SK-N-DZ (cell line): ENCODE data around the gene C12orf57.

Source experiments
- DNase-seq: peaks from one replicate; pipeline ENCODE4 v3.0.0-alpha.2; 2015; ENCODE audit warnings: low spot score

Gene C12orf57

GRCh38 chr12:6963016-6963731, 19.4 kb downstream of the C12orf57 start:
- peak; percentile 6 for DNase-seq

GRCh38 chr12:6963791-6964413, 20.1 kb downstream of the C12orf57 start:
- peak; percentile 15 for DNase-seq

DNA sequence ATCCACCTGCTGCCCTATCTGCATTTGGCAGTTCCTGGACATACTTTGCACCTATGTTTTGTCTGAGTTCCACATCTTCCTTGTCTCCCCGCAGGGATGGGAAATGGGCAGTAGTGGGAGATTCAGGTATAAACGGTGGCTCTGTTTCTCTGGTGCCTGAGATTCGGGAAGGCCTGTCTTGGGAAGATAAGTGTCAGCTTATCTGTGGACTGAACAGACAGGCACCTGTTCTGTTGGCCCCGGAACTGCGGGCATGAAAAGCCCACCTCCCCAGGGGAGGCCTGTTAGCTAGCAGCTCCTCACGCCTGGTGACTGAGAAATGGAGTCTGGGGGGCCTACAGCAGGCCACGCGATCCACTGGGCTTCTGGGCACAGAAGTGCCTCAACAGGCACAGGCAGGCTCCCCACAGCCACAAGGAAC, 20.8 kb downstream of the C12orf57 start:
- DNase-seq: no peak

- DNase-seq: peak; percentile 80
These were observed 21.3 kb downstream of the C12orf57 start for GRCh38 chr12:6965026-6965661.

DNA sequence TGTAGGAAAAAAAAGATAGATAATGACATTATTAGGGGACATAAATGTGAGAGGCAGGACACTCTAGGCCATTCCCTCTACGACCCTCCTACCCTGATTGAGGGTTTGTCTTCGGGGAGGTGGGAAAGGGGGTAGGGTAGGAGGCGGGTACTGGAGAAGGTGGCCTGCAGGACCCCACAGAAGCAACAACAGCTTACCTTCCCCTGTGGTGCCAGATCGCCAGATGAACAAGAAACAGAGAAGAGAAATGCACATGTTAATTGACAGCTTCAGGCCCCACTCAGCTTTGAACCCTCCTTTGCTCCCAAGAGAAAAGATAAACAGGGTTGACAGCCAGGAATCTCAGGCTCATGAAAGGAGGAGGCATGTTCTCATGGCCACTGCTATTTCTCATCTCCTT, 21.9 kb downstream of the C12orf57 start:
- DNase-seq: peak; percentile 13

GRCh38 chr12:6966351-6966750, 22.5 kb downstream of the C12orf57 start:
- no peak for DNase-seq

DNA sequence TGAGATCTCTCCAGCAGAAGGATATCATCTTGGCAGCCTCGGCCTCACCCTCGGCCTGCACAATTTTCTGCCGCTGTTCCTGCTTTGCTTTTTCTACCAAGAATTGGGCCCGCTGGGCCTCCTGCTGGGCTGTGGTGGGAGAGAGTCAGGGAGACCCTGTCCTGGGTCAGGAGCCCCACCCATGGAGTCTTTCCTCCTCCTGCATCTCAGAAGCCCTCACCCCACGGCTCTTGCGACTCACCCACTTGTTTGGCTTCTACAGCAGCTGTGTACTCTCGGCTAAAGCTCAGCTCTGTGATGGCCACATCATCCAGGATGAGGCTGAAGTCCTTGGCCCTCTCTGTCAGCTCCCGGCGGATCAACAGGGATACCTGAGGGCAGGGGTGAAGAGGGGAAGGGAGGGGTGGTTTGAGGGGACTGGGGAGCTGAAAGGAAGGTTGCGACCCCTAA, 23.9 kb downstream of the C12orf57 start:
- DNase-seq: no peak

DNA sequence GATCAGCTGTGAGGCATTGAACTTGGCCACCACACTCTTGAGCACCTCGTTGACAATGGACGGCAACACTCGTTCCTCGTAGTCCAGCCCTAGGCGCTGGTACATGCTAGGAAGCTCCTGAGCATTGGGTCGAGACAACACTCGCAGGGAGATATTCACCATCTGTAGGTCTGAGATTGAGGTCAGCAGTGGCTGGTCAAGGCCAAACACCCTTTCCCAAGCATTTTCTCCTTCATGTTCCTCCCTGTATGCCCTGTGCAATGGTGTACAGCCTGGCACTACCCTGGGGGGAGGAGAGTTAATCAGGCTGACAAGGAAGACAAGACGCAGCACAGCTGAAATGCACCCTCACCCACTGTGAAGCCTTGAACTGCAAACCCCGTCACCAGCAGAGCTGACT, 24.6 kb downstream of the C12orf57 start:
- no peak for DNase-seq

DNA sequence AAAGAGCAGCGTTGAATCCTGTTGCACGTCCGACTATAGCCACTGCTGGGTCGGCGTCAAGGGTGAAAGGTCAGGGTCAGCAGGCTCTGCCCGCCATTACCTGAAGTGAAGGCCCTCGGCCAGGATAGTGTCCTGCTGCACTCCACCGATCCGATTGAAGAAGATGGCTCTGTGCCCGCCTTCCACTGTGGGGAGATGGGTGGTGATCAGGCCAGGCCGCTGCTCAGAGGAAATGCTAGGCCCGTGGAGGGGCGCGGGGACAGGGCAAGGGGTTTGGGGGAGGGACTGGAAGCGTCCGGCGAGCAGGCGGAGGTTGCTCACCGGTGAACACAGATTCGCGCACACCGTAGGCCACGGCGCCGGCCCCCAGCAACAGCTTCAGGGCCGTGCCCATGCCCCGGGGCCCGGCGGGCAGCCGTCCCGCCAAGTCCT, 26.3 kb downstream of the C12orf57 start:
- DNase-seq: no peak

DNA sequence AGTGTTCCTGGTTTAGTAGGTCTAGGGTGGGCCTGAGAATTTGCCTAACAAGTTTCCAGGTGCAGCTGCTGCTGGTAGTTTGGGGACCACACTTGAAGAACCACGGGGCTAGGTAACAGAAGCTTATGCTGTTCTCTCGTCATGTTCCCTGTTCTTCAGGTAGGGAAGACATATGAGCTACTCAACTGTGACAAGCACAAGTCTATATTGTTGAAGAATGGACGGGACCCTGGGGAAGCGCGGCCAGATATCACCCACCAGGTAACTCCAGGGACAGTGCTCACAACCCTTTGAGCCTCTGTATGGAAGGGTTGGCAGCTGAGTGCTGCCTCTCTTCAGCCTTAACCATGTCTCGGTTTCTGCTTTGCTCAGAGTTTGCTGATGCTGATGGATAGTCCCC, 30.4 kb downstream of the C12orf57 start:
- no peak for DNase-seq

DNA sequence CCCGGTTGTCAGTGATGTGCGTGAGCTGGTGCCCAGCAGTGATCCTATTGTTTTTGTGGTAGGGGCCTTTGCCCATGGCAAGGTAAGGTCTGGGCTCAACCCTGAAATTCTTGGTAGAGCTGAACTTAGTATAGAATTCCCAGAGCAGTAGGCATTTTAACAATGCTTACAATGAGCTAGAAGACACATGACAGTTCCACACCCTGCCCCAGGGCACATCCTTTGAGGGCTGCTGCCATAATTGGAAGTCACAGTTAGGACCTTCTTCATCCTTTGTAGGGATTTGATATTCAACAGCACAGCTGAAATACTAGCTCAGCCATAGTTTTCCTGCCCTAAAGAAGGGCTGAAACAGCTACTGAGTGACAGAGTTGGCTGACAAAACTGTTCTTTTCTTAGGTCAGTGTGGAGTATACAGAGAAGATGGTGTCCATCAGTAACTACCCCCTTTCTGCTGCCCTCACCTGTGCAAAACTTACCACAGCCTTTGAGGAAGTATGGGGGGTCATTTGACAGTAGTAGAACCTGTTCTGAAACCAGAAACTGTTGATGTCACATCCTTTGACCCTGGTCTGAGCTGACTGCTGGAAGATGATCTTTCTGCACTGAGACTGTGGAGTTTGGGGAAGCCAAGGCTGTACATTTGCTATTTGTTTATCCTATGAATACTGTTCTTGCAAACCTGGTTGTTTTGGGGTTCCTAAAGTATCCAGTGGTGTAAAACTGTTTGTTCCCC, 31.6 kb downstream of the C12orf57 start:
- DNase-seq: no peak

GRCh38 chr12:6977653-6978052, 33.8 kb downstream of the C12orf57 start:
- no peak for DNase-seq

GRCh38 chr12:6978188-6978587, 34.4 kb downstream of the C12orf57 start:
- no peak for DNase-seq

DNA sequence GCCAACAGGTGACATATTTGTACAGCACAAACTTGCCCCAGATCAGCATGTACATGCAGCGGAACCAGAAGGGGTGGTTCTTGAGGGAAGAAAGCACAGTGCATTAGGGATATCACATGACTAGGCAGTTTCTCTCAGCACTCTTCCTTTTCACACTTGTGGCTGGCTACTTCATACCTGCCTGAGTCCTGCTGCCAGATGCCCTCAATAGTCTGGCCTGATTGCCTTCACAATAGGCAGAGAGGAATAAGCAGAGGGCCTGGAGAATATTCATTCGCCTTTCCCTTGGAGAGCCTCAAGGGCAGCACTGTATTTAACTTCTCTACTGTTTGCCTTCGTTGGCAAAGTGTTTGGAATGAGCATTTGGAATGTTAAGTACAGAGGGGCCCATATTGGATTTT, 34.8 kb downstream of the C12orf57 start:
- DNase-seq: no peak

DNA sequence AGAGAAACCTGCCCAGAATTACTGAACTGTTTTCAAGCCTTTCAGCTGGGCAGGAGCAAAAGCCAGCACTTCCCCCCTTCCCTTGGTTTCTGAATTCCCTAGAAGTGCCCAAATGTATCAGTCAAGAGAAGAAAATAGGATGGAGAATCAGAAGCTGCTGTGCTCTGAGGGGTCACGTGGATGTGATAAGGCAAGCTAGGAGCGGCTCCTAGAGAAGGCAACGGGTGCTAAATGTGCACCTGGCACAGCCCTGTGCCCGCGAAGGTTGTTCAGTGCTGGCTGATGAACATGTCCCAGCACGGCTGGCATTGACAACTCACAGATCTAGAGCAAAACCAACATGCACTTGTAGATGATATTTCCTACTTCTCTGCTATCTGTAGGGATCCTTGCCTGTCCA, 35.2 kb downstream of the C12orf57 start:
- DNase-seq: no peak

GRCh38 chr12:6979453-6979852, 35.6 kb downstream of the C12orf57 start:
- no peak for DNase-seq

DNA sequence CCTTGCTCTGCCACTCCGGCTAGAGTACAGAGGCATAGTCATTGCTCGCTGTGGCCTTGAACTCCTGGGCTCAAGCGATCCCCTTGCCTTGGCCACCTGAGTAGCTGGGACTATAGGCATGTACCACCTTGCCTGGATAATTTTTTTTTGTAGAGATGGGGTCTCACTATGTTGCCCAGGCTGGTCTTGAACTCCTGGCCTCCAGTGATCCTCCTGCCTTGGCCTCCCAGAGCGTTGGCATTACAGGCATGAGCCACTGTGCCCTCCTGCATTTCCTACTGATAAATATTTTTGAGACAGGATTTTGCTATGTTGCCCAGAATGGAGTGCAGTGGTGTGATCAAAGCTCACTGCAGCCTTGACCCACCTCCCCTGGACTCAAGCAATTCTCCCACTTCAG, 36.3 kb downstream of the C12orf57 start:
- no peak for DNase-seq

GRCh38 chr12:6980740-6981139, 36.9 kb downstream of the C12orf57 start:
- no peak for DNase-seq

DNA sequence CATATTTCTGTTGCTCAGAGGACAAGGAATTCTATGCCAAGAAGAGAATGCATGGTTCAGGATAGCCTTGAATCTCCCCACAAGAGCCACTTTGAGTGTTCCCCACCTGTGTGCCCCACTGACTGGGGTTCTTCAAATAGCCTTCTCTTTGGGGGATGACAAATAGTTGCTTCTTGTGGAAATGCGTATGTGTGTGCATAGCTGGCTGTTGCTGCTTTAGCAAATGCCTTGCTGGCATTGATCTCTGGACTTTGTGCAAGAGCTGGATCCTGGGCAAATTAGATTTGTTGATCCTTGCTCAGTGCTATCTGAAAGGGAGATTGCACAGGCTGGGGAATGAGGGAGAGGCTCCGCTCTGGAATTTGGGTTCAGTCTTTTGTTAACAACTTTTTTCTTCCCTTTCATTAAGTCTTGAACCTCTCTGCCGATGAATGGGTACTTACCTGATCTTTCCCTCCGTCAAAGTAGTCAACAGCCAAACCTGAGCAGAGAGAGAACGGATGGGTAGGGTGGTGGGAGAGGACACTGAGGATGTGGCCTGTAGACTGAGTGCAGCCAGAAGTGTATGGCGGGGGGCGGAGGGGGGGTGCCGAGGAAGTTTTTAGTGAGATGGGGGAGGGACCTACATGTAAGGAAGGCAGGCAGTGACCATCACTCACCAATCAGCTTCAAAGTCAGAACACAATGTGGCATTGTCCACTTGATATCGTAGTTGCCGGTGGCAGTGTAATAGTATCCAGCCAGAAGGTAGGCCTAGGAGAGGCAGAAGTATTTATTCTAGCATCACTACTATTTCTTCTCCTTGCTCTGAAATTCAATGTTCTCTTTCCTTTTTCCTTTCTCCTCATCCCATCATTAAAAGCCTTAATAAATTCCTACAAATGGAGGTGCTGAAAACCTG, 37.6 kb downstream of the C12orf57 start:
- DNase-seq: no peak

DNA sequence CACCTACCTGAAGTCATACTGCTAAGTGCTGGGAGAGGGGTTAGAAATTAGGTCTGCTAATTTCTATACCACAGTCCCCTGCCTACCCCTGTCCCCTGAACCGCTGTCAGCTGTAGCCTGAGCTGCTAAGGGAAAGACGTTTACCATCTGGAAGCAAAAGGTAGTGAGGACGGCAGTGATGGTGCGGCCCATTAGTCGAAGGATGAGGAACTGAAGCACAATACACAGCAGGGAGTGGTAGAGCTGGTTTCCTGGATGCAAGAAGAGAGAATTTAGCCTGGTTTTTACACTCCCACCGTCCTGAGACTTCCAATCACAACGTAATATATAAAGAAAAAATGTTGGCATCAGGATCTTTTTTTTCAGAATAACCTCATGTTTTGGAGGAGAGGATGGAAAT, 38.7 kb downstream of the C12orf57 start:
- no peak for DNase-seq

DNA sequence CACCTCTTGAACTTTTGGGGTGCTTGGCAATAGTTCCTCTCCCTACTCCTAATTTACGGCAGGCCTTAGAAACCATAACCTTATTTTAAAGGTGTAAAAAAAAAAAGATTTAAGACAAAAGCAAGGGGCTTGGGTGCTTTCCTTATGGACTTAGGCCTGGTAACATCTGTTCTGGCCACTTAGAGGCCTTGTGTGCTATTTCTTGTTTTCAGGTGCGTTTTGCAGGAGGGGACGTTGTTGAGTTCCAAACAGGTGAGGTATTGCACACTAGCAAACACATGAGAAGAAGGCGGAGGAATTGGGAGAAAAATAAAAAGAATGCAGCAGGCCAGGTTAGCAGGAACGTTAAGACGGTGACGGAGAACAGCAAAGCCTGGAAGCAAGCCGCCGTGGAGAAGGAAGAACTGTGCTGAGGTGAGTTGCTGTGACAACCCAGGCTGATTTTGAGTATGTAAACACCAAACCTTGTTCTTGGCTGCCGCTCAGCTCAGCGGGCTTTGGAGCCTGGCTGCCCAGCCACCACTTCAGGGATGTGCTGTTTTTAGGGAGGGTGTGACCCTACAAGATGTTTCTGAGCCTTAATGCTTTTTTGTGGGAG, 44.2 kb downstream of the C12orf57 start:
- DNase-seq: no peak
